GM12878 (cell line): ENCODE measurements around the gene OLFM1. TPM values are rescaled to one million over a fixed set of nuclear protein-coding genes. Genes with fewer than 3 reads are reported as not detected.

Experiments
- ATAC-seq: fragments of 200-7000 bp; cut with Tn5 transposase; 3 replicates; pipeline ENCODE4 v1.9.1; 2020; ENCODE audit warnings: mild to moderate bottlenecking, moderate library complexity
- BruUV-seq: library from RNA; stranded (reverse); fragments of 400-500 nt; replicated peaks from 2 replicates; lab custom pipeline; 2021; lab: Mats Ljungman, UMichigan
- CTCF ChIA-PET: fragments of 300-600 bp; sonication (Branson Sonifier 250); formaldehyde crosslinking; extraction: SDS; loops from one replicate; lab custom pipeline; 2021; ENCODE audit warnings: inconsistent platforms; lab: Yijun Ruan, JAX
- POLR2A ChIA-PET: fragments of 350-600 bp; formaldehyde crosslinking; extraction: SDS; loops from one replicate; lab custom pipeline; 2021; ENCODE audit warnings: inconsistent platforms; lab: Charles Lee
- RAD21 ChIA-PET: fragments of 300-600 bp; sonication (Branson Sonifier 250); formaldehyde crosslinking; loops from one replicate; lab custom pipeline; 2023; ENCODE audit warnings: antibody characterized with exemption; ENCODE audit not compliant: unreplicated experiment; lab: Charles Lee
- SMC1A ChIA-PET: fragments of 300-600 bp; sonication (Branson Sonifier 250); formaldehyde crosslinking; loops from one replicate; lab custom pipeline; 2023; ENCODE audit not compliant: unreplicated experiment, uncharacterized antibody; lab: Charles Lee
- DNase-seq: peaks from one replicate; pipeline ENCODE4 v3.0.0-alpha.2; 2011; ENCODE audit warnings: low read depth, low spot score
- FAIRE-seq: peaks from 3 replicates; lab custom pipeline; 2011; peaks lifted over from hg19 to GRCh38; lab: Jason Lieb, UNC
- H2AFZ ChIP-seq: 2 replicates; pipeline ENCODE4 v1.6.0; 2011; ENCODE audit warnings: low read depth, low read length, control low read depth; ENCODE audit not compliant: control insufficient read depth
- H3K27ac ChIP-seq: 2 replicates; pipeline ENCODE4 v1.5.1; 2011; ENCODE audit warnings: control low read depth; ENCODE audit not compliant: control insufficient read depth, insufficient read depth
- H3K27me3 ChIP-seq, 2 experiments: replicated peaks in 1 of 2; 2 replicates each; pipeline versions ENCODE4 v1.6.0 to v1.6.1; 2011; ENCODE audit warnings: low read length in 1 of 2; ENCODE audit not compliant: control insufficient read depth in 2 of 2, insufficient read depth in 2 of 2
- H3K36me3 ChIP-seq, 2 experiments: 2 replicates each; pipeline ENCODE4 v1.5.1; 2011; ENCODE audit warnings: low read length in 1 of 2; ENCODE audit not compliant: control insufficient read depth in 2 of 2, insufficient read depth in 2 of 2
- H3K4me1 ChIP-seq: 2 replicates; pipeline ENCODE4 v1.6.1; 2011; ENCODE audit warnings: mild to moderate bottlenecking, low read length, moderate library complexity, mixed read lengths; ENCODE audit not compliant: control insufficient read depth, insufficient read depth
- H3K4me2 ChIP-seq: 2 replicates; pipeline ENCODE4 v1.6.0; 2011; ENCODE audit warnings: control low read depth; ENCODE audit not compliant: control insufficient read depth, insufficient read depth
- H3K4me3 ChIP-seq: fragments of 200-600 bp; sonication (generic); 2 replicates; pipeline ENCODE4 v1.5.1; 2016
- H3K79me2 ChIP-seq: 2 replicates; pipeline ENCODE4 v1.6.0; 2011; ENCODE audit warnings: low read length; ENCODE audit not compliant: control insufficient read depth, insufficient read depth
- H3K9ac ChIP-seq: 2 replicates; pipeline ENCODE4 v1.8.0; 2011; ENCODE audit warnings: low read length, control low read depth, mixed read lengths; ENCODE audit not compliant: control insufficient read depth, insufficient read depth
- H3K9me3 ChIP-seq: replicated peaks from 3 replicates; pipeline ENCODE4 v1.5.1; 2011; ENCODE audit warnings: mild to moderate bottlenecking, low read length; ENCODE audit not compliant: control insufficient read depth, insufficient read depth
- H4K20me1 ChIP-seq: 2 replicates; pipeline ENCODE4 v1.6.0; 2011; ENCODE audit not compliant: control insufficient read depth, insufficient read depth
- CBX3 ChIP-seq: fragments of 200-600 bp; sonication (generic); IDR thresholded peaks from 2 replicates; pipeline ENCODE4 v1.6.1; 2016; ENCODE audit warnings: low read depth, borderline replicate concordance
- MLLT1 ChIP-seq: fragments of 450-650 bp; IDR thresholded peaks from 2 replicates; pipeline ENCODE4 v1.6.1; 2016; ENCODE audit warnings: mild to moderate bottlenecking
- SRF ChIP-seq, 2 experiments: IDR thresholded peaks; 2 replicates each; pipeline ENCODE4 v1.6.1; 2011; ENCODE audit warnings: low read depth in 2 of 2, low read length in 2 of 2, mild to moderate bottlenecking in 1 of 2, moderate library complexity in 1 of 2
- WGBS: methylation state at CpG from one replicate; pipeline ENCODE4 v1.1.6; 2016; ENCODE audit warnings: low lambda C conversion rate; ENCODE audit not compliant: insufficient replicate concordance, insufficient coverage; ENCODE audit errors: missing lambda C conversion rate; 5-methylcytosine and 5-hydroxymethylcytosine counted together
- in situ Hi-C: fragments of 300-500 bp; cut with MboI; formaldehyde crosslinking; loops from 9 replicates; pipeline ENCODE4 v1.14.3; 2018; ENCODE audit warnings: mixed read lengths
- intact Hi-C: fragments of 100-400 bp; cut with micrococcal nuclease; formaldehyde crosslinking; loops from one replicate; pipeline ENCODE4 v1.14.2; 2022; ENCODE audit not compliant: unreplicated experiment
- polyA plus RNA-seq, 11 experiments: library from polyadenylated mRNA; depleted of rRNA in 4 of 11; unstranded in 6 of 11; stranded (reverse) in 5 of 11; fragments of >200 nt; fragmentation: Nextera tagmentation in 4 of 11; fragmentation: Illumina TruSeq in 1 of 11; extraction: Ambion mirVana in 4 of 11; extraction: Trizol in 1 of 11; gene quantifications; 1 replicate in 1 of 11; 2 replicates in 10 of 11; pipeline versions ENCODE4 v1.2.1 to v1.2.3, GENCODE V29; 2011 to 2016; ENCODE audit warnings: inconsistent platforms in 2 of 11, missing spikeins in 2 of 11, low read depth in 1 of 11
- total RNA-seq, 4 experiments: library from RNA; depleted of rRNA in 3 of 4; stranded (reverse); fragments of >200 nt in 3 of 4; fragmentation: Illumina TruSeq in 1 of 4; extraction: Trizol in 1 of 4; gene quantifications; 2 replicates each; pipeline versions ENCODE4 v1.2.1 to v1.2.3, GENCODE V29; 2013 to 2021

The OLFM1 gene
- total and polyA plus RNA-seq, 10 of the 15 experiments (the other 5 are each of a cell fraction or from before 2014, with no cell fraction given): not detected

GRCh38 chr9:135049460-135049859, 38.0 kb upstream of the OLFM1 start:
- in situ Hi-C loops: no loop called here
- Histone ChIP-seq H3K27ac (no peak overlapping the region), H2AFZ (no peak overlapping the region), H3K4me3 (no peak overlapping the region), H3K4me1 (peaks cover 5% of the 10 kb centered on the region), H3K4me2 (no peak overlapping the region)
- no peak for DNase-seq
- POLR2A ChIA-PET: no interaction called here
- CTCF ChIA-PET: no interaction called here
- TF ChIP-seq MLLT1: no peak
- TF ChIP-seq CBX3: no peak
- no peak for TF ChIP-seq SRF (IDR thresholded peaks at IDR 0.05; ENCODE audit: low read depth in 2 of 2, low read length in 2 of 2)
- TF ChIP-seq, all 136 proteins: peak for 0
- Histone ChIP-seq H3K27me3 (no peaks in the 10 kb centered on the region; a peak in 2 of 4 replicates), H3K9ac (no peak overlapping the region), H4K20me1 (no peaks in the 10 kb centered on the region), H3K9me3 (peaks cover 3% of the 10 kb centered on the region; the same call in 1 of the 3 replicates), H3K79me2 (no peaks in the 10 kb centered on the region), H3K36me3 (no peaks in the 10 kb centered on the region)
- FAIRE-seq: no peak
- ATAC-seq: no peak
- ChIA-PET RAD21 (no interaction called here), SMC1A (interaction anchor here (1.1 kb wide), 1 partner anchor 10 kb away, joined by 3 read pairs; no protein-coding TSS in a partner anchor)
- BruUV-seq: no TSS peak
- WGBS: 34% methylated on average over 7 of the region's 7 CpGs
- intact Hi-C loops: no loop called here
